ENCODE data around the gene DNAAF9. TPM values are rescaled to one million over a fixed set of nuclear protein-coding genes. Genes with fewer than 3 reads are reported as not detected.

Gene DNAAF9
- total RNA-seq, 1 experiment from 2014 or later = 1.7 TPM

DNA sequence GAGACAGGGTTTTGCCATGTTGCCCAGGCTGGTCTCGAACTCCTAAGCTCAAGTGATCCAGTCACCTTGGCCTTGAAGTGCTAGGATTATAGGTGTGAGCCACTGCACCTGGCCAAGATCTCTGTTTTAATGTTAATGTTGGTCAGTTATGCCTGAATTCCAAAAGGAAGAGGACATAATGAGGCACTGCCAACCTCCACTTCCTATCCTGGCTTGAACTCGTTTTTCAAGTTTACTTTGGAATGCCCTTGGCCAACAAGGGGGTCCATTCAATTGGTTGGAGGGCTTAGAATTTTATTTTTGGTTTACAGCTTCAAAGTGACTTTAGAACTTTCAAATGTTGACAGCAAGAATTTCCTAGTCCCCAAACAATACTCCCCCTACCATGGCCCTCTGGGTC, 29.8 kb downstream of the DNAAF9 start:
- DNase-seq (ENCODE audit: low spot score) = no peak

GRCh38 chr20:3374296-3374695, 33.2 kb downstream of the DNAAF9 start:
- DNase-seq (ENCODE audit: low spot score) = no peak

DNA sequence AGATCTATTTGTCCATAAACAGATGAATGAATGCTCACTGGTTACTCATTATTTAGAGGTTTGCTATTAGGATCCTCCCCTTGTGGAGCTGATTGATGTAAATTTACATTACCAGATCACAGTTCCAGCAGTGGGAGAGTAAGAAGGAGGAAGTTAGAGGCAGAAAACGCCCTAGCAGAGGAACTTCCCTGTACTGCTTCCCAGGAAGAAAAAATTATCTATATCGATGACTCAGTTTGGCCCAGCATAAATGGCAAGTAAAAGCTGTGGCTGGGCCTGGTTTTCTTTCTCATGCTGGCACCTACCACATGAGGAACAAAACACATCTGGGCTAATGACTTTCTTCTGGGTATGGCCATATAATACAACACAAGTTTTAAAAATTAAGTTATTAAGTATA, 35.7 kb downstream of the DNAAF9 start:
- no peak for DNase-seq (ENCODE audit: low spot score)

DNA sequence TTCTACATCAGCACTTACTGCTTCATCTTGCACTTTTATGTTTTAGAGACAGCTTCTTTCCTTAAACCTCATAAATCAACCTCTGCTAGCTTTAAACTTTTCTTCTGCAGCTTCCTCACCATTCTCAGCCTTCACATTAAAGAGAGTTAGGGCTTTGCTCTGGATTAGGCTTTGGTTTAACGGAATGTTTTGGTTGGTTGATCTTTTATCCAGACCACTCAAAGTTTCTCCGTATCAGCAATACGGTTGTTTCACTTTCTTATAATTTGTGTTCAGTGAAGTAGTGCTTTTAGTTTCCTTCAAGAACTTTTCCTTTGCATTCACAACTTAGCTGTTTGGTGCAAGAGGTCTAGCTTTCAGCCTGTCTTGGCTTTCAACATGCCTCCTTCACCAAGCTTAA, 40.4 kb downstream of the DNAAF9 start:
- no peak for DNase-seq (ENCODE audit: low spot score)

- no peak for DNase-seq (ENCODE audit: low spot score)
These were observed 43.0 kb downstream of the DNAAF9 start for GRCh38 chr20:3364323-3365013.

GRCh38 chr20:3360752-3361151, 46.7 kb downstream of the DNAAF9 start:
- no peak for DNase-seq (ENCODE audit: low spot score)

DNA sequence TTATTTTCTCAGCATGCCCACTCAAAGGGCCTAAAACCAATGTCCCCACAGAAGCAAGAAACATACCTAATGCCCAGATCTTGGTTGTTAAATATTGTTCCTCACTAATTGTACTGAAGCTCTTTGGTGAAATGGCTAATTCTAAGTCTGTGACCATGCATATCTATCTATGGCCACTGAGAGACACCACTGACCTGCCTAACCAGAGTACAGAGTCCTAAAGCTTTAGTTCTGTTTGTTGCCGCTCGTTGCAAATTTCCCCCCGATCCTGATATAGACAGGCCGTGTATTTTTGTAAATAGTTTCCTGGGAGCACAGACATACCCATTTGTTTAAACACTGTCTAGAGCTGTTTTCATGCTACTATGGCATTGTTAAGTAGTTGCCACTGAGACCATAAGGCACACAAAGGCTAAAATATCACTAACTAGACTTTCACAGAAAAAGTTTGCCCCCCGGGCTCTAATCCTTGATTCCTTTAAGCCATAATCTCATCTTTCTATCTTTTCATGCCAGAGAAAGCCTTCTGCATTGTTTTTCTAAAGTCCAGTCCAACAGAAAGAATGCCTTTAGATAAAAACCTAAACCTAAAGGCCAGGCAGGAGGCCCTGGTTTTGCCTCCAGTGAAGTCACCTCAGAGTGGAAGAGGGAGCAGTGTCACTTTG, 48.7 kb downstream of the DNAAF9 start:
- no peak for DNase-seq (ENCODE audit: low spot score)

Other genes starting within 250 kb of the DNAAF9 start
- 21.8 and 23.1 TPM in 2 replicates for gene FASTKD5, start 247.8 kb downstream of the DNAAF9 start, total RNA-seq (2014; rRNA removed; shearing (Covaris generic))
- gene UBOX5, start 247.8 kb downstream of the DNAAF9 start, total RNA-seq (2014; rRNA removed; shearing (Covaris generic)) = 1.7 and 2.3 TPM in 2 replicates
- 1.7 and 2.0 TPM in 2 replicates for gene LZTS3, start 234.1 kb downstream of the DNAAF9 start, total RNA-seq (2014; rRNA removed; shearing (Covaris generic))
- 37.1 and 46.2 TPM in 2 replicates for gene DDRGK1, start 203.0 kb downstream of the DNAAF9 start, total RNA-seq (2014; rRNA removed; shearing (Covaris generic))
- gene ITPA, start 198.2 kb downstream of the DNAAF9 start, total RNA-seq (2014; rRNA removed; shearing (Covaris generic)) = 55.6 and 70.1 TPM in 2 replicates
- gene SLC4A11, start 168.5 kb downstream of the DNAAF9 start, total RNA-seq (2014; rRNA removed; shearing (Covaris generic)) = 0.93 TPM in 1 of 2 replicates, not detected in the other
- gene ATRN, start 63.3 kb upstream of the DNAAF9 start, total RNA-seq (2014; rRNA removed; shearing (Covaris generic)) = 14.8 and 18.4 TPM in 2 replicates

Measured in H4 (cell line).